IMR-90 (cell line): ENCODE results near the gene TAS1R1.

Source experiments
- MAFK ChIP-seq: IDR thresholded peaks from 2 replicates; pipeline ENCODE4 v1.6.1; 2012; ENCODE audit warnings: low read depth, low read length, improper control_type of control experiment
- POLR2A ChIP-seq: IDR thresholded peaks from 2 replicates; pipeline ENCODE4 v1.6.1; 2012; ENCODE audit warnings: mild to moderate bottlenecking, low read depth, low read length
- RCOR1 ChIP-seq: IDR thresholded peaks from 2 replicates; pipeline ENCODE4 v1.6.1; 2012; ENCODE audit warnings: mild to moderate bottlenecking, low read length, improper control_type of control experiment; ENCODE audit not compliant: insufficient replicate concordance
- TF ChIP-seq, protein P1 (sequence below): conservative IDR thresholded peaks from 2 replicates; pipeline ENCODE4 v1.5.1; 2012; ENCODE audit warnings: mild to moderate bottlenecking, low read depth, low read length, improper control_type of control experiment
- TF ChIP-seq, protein P2 (sequence below): fragments of 150-350 bp; IDR thresholded peaks from 2 replicates; pipeline ENCODE4 v1.6.1; 2017; ENCODE audit warnings: mild to moderate bottlenecking, antibody characterized with exemption, low read length, low read depth

DNA sequence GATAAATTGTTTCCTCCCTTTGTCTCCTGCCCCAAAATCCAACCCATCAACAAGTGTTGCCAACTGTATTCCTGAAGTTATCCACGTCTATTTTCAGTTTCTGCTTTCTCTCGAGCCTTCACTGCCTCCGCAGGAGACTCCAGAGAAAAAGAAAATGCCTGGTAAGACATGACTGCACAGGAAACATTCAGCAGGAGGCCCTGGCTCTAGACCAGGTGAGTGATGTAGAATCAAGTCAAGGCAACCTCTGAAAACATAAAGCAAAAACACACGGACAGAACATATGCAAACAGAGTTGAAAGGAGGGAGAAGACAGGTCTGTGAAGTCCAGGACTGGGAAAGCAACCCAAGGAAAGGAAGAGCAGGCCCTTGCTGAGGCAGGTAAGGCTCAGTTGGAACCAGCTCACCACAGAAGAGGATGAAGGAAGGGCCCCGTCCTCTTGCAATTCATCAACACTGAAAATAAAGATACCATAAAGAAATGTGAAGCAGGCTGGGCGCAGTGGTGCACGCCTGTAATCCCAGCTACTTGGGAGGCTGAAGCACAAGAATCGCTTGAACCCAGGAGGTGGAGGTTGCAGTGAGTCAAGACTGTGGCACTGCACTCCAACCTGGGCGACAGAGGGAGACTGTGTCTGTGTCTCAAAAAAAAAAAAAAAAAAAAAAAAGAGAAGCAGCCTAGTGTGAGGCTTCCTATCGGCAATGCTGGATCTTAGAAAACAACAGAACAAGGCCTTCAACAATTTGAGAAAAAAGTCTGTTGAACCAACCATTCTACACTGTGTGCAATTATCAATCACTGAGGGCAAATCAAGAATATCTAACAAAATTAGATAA, 9.6 kb upstream of the TAS1R1 start:
- TF ChIP-seq, protein P1, sequence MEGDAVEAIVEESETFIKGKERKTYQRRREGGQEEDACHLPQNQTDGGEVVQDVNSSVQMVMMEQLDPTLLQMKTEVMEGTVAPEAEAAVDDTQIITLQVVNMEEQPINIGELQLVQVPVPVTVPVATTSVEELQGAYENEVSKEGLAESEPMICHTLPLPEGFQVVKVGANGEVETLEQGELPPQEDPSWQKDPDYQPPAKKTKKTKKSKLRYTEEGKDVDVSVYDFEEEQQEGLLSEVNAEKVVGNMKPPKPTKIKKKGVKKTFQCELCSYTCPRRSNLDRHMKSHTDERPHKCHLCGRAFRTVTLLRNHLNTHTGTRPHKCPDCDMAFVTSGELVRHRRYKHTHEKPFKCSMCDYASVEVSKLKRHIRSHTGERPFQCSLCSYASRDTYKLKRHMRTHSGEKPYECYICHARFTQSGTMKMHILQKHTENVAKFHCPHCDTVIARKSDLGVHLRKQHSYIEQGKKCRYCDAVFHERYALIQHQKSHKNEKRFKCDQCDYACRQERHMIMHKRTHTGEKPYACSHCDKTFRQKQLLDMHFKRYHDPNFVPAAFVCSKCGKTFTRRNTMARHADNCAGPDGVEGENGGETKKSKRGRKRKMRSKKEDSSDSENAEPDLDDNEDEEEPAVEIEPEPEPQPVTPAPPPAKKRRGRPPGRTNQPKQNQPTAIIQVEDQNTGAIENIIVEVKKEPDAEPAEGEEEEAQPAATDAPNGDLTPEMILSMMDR: no peak
- no peak for TF ChIP-seq RCOR1
- no peak for TF ChIP-seq POLR2A
- TF ChIP-seq, protein P2, sequence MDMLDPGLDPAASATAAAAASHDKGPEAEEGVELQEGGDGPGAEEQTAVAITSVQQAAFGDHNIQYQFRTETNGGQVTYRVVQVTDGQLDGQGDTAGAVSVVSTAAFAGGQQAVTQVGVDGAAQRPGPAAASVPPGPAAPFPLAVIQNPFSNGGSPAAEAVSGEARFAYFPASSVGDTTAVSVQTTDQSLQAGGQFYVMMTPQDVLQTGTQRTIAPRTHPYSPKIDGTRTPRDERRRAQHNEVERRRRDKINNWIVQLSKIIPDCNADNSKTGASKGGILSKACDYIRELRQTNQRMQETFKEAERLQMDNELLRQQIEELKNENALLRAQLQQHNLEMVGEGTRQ: no peak
- no peak for TF ChIP-seq MAFK
